Kidney (tissue), 14 donors: Measurements from ENCODE around the gene TMEM17. TPM values are rescaled to one million over a fixed set of nuclear protein-coding genes. Genes with fewer than 3 reads are reported as not detected.

ENCODE experiments used
- DNase-seq, 5 donors: peaks; one replicate each; pipeline ENCODE4 v3.0.0-alpha.2; 2013 to 2020
- FAIRE-seq: peaks from 2 replicates; lab custom pipeline; 2012; peaks lifted over from hg19 to GRCh38; lab: Jason Lieb, UNC
- H3K27ac ChIP-seq, 2 donors: one replicate each; pipeline ENCODE4 v1.7.0; 2013; ENCODE audit warnings: low read depth in 2 of 2, low read length in 2 of 2, inconsistent platforms in 1 of 2
- H3K27me3 ChIP-seq: one replicate; pipeline ENCODE4 v1.7.1; 2013; ENCODE audit warnings: low read length, inconsistent platforms; ENCODE audit not compliant: control insufficient read depth, insufficient read depth
- H3K36me3 ChIP-seq, 3 donors: one replicate each; pipeline versions ENCODE4 v1.7.0 to v1.7.1; 2013; ENCODE audit warnings: low read length in 3 of 3, control low read depth in 1 of 3, inconsistent platforms in 1 of 3; ENCODE audit not compliant: insufficient read depth in 3 of 3, control insufficient read depth in 2 of 3
- H3K4me1 ChIP-seq, 3 donors: one replicate each; pipeline versions ENCODE4 v1.7.0 to v1.7.1; 2013; ENCODE audit warnings: low read length in 3 of 3, inconsistent platforms in 1 of 3, low read depth in 1 of 3; ENCODE audit not compliant: control insufficient read depth in 2 of 3, insufficient read depth in 2 of 3
- H3K4me3 ChIP-seq, 3 donors: one replicate each; pipeline versions ENCODE4 v1.7.0 to v1.8.1; 2013; ENCODE audit warnings: low read length in 3 of 3, control low read depth in 1 of 3, inconsistent platforms in 1 of 3
- H3K9ac ChIP-seq, 3 donors: one replicate each; pipeline versions ENCODE4 v1.7.0 to v1.7.1; 2013; ENCODE audit warnings: low read length in 3 of 3, control low read depth in 1 of 3, inconsistent platforms in 1 of 3
- H3K9me3 ChIP-seq, 3 donors: one replicate each; pipeline versions ENCODE4 v1.7.0 to v1.7.1; 2013; ENCODE audit warnings: low read length in 3 of 3, control low read depth in 1 of 3, inconsistent platforms in 1 of 3; ENCODE audit not compliant: control insufficient read depth in 2 of 3, insufficient read depth in 1 of 3
- CTCF ChIP-seq: IDR thresholded peaks from 3 replicates; pipeline ENCODE4 v1.5.1; 2012; ENCODE audit warnings: mild to moderate bottlenecking, moderate library complexity, borderline replicate concordance; ENCODE audit not compliant: insufficient read depth; ENCODE audit errors: extremely low read depth
- intact Hi-C: fragments of 100-400 bp; cut with DNase I; formaldehyde crosslinking; loops from one replicate; pipeline ENCODE4 v1.11.1; 2022
- polyA plus RNA-seq: library from polyadenylated mRNA; stranded (reverse); fragments of 350-450 nt; fragmentation: Illumina TruSeq; extraction: RNeasy Lipid Tissue Mini Kit (QIAGEN cat#74804); gene quantifications from one replicate; pipeline ENCODE4 v1.2.3, GENCODE V29; 2014; ENCODE audit warnings: low read depth, low replicate concordance; ENCODE audit not compliant: insufficient read depth
- total RNA-seq: library from RNA; stranded (reverse); fragmentation: NEBNext Ultra II Directional; extraction: Animal tissue kit (Norgen Biotek cat#: 25700); gene quantifications from one replicate; pipeline ENCODE4 v1.2.1, GENCODE V29; 2021
- donor health status: control.
- donor health status: control.
- donor health status: control.
- donor health status: control.
- donor health status: control.
- donor health status: DM: yes; HTN: yes; CAD: no.
- donor health status: Normal renal cell carcinoma (clear cell type).

The TMEM17 gene
- total and polyA plus RNA-seq, 2 donors from 2014 or later: 3.2 to 4.2 TPM

- Histone ChIP-seq H3K4me1 (peaks cover 9 to 20% (median 19%) of the 10 kb centered on the region in 3 donors), H3K9ac (no peak overlapping the region), H3K9me3 (no peaks in the 10 kb centered on the region), H3K27me3 (no peaks in the 10 kb centered on the region), H3K4me3 (no peak overlapping the region), H3K36me3 (no peaks in the 10 kb centered on the region), H3K27ac (no peak overlapping the region)
- TF ChIP-seq CTCF: no peak
- no peak for FAIRE-seq
- intact Hi-C loops: no loop called here
- no peak for DNase-seq
Measured at GRCh38 chr2:62482558-62483352, 23.2 kb downstream of the TMEM17 start.

GRCh38 chr2:62479917-62480316 lies 26.1 kb downstream of the TMEM17 start:
- FAIRE-seq (no peak), DNase-seq (no peak)
- Histone ChIP-seq H3K27me3 (no peaks in the 10 kb centered on the region), H3K27ac (no peak overlapping the region), H3K36me3 (no peaks in the 10 kb centered on the region), H3K4me3 (no peak overlapping the region), H3K4me1 (peaks cover 2 to 20% (median 16%) of the 10 kb centered on the region in 3 donors), H3K9me3 (no peaks in the 10 kb centered on the region), H3K9ac (no peak overlapping the region)
- intact Hi-C loops: no loop called here
- no peak for TF ChIP-seq CTCF

GRCh38 chr2:62478093-62478580 lies 27.9 kb downstream of the TMEM17 start:
- intact Hi-C loops: no loop called here
- H3K4me3 ChIP-seq: no peak overlapping the region
- peaks cover 2 to 27% (median 16%) of the 10 kb centered on the region in 3 donors for H3K4me1 ChIP-seq
- H3K27me3 ChIP-seq: no peaks in the 10 kb centered on the region
- TF ChIP-seq CTCF: no peak
- H3K9ac ChIP-seq: no peak overlapping the region
- DNase-seq: peak in 1 of 5 donors; percentile 62
- H3K36me3 ChIP-seq: no peaks in the 10 kb centered on the region
- no peaks in the 10 kb centered on the region for H3K9me3 ChIP-seq
- FAIRE-seq: no peak
- peak overlapping the region in 1 of 2 donors; percentile 38 for H3K27ac ChIP-seq
